ENCODE results near the gene OR2M4.
"Not testable (repeated sequence)": the region's sequence is repeated elsewhere in the genome, so short reads cannot be mapped to it uniquely, and the experiment has no call there.

OR2M4 gene, protein sequence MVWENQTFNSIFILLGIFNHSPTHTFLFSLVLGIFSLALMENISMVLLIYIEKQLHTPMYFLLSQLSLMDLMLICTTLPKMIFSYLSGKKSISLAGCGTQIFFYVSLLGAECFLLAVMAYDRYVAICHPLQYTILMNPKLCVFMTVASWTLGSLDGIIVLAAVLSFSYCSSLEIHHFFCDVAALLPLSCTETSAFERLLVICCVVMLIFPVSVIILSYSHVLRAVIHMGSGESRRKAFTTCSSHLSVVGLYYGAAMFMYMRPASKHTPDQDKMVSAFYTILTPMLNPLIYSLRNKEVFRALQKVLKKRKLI

DNA sequence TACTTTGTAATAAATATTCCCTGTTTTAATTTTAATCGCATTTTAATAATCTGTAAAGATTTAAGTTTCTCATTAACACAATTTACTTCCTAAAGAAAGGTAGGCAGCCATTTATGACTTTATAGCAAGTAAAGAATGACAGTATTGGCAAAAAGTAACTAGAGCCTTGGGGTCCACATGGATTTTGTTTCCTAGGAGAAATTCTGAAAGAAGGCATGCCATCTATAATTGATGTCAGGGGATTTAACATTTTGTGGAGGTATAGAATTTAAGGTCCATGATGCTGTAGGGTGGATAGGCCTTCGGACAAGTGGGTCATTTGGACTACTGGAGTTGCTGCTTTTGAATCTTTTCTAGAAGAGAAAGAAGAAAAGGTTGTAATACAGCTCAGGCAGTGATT lies at the start of gene OR2M4:
OR2M4 (plus strand) TSS at position 301 of the 400 bp plus-strand sequence. CDS start 7,512 bp downstream, outside the sequence.
- no peak for DNase-seq (ENCODE audit: low read depth)
- H3K4me3 ChIP-seq (ENCODE audit: low read depth, low read length), result no peak within 1 kb of the TSS

DNA sequence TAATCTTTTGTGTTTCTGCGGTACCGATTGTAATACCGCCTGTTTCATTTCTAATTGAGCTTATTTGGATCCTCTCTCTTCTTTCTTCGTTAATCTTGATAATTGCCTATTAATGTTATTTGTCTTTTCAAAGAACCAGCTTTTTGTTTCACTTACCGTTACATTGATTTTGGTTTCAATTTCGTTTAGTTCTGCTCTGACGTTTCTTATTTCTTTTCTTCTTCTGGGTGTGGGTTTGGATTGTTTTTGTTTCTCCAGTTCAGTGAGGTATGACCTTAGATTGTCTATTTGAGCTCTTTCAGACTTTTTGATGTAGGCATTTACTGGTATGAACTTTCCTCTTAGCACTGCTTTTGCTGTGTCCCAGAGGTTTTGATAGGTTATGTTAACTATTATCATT lies 47.2 kb upstream of the OR2M4 start:
- no peak for DNase-seq (ENCODE audit: low read depth)

GRCh38 chr1:248187363-248187762 lies 43.9 kb upstream of the OR2M4 start:
- no peak for DNase-seq (ENCODE audit: low read depth)
- no peak overlapping the region for H3K4me3 ChIP-seq (ENCODE audit: low read depth, low read length)

More for the DNA sequence above, 47.2 kb upstream of the OR2M4 start:
- no peak overlapping the region for H3K4me3 ChIP-seq (ENCODE audit: low read depth, low read length)

DNA sequence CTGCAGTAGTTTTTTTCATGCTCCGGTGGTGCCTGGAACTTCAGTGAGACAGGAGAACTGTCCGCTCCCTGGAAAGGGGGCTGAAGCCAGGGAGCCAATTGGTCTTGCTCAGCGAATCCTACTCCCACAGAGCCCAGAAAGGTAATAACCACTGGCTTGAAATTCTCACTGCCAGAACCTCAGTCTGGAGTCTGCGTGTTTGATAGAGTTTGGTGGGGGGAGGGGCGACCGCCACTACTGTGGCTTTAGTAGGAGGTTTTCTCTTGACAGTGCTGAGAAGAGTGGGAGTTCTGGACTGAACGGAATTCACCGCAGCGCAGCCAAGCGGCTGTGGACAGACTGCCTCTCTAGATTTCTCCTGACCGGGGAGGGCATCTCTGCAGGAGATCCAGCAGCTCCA lies 42.2 kb upstream of the OR2M4 start:
- no peak overlapping the region for H3K4me3 ChIP-seq (ENCODE audit: low read depth, low read length)
- DNase-seq (ENCODE audit: low read depth), result no peak

DNA sequence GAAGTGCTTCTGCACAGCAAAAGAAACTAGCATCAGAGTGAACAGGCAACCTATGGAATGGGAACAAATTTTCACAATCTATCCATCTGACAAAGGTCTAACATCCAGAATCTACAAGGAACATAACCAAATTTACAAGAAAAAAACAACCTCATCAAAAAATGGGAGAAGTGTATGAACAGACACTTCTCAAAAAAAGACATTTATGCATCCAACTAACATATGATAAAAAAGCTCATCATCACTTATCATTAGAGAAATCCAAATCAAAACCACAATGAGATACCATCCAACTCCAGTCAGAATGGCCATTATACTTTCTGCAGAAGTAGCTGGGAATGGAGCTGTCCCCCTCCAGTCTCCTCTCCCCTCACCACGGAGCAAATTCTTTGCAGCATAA lies 37.1 kb upstream of the OR2M4 start:
- no peak for DNase-seq (ENCODE audit: low read depth)
- no peak overlapping the region for H3K4me3 ChIP-seq (ENCODE audit: low read depth, low read length)

DNA sequence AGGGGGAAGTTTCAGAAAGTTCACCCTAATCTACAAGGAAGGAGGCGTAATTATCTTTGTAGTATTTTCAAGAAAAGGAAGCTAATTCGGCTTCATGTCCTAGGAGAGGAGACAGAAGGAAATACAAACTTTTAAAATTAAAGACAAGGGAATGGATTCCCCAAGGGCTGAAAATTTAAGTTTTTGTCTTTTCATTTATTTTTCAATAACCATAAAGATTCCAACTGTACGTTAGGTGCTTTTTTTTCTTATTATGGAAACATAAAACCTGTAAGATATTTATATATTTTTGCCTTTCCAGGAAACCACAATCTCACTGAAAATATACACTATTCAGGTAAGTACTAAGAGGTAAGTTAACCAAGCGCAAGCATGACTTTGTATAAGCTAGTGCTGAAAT lies 34.3 kb upstream of the OR2M4 start, which contains the start of gene OR2M3:
OR2M3 (plus strand) TSS at position 301 of the 400 bp plus-strand sequence. CDS start 5,803 bp downstream, outside the sequence.
- DNase-seq (ENCODE audit: low read depth), result no peak
- no peak within 1 kb of the TSS for H3K4me3 ChIP-seq (ENCODE audit: low read depth, low read length)

DNA sequence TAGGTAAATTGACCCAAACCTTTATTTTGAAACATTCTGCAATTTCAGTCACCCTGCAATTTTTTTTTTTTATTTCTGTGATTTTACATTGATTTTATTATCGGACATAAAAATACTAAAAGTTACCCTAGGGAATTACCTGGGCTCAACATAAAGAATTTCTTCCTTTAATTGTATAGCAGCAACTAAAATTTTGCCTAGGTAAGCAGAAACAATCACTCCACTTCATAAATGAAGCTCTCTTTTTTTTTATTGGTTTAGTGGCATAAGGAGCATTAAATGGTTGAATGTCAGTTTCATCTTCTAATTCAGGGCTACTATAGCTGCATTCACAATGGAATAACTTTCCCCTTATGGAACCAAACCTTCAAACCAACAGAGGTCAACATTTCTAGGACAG lies 15.3 kb upstream of the OR2M4 start:
- no peak overlapping the region for H3K4me3 ChIP-seq (ENCODE audit: low read depth, low read length)
- no peak for DNase-seq (ENCODE audit: low read depth)

DNA sequence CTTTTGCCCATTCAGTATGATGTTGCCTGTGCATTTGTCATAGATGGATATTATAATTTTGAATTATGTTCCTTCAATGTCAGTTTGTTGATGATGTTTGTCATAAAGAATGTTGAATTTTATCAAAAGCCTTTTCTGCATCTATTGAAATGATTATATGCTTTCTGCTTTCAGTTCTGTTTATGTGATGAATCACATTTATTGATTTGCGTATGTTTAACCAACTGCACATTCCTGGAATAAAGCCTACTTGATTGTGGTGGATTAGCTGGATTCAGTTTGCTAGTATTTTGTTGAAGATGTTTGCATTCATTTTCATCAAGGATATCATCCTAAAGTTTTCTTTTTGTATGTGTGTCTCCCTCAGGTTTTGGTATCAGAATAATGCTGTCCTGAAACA lies 5.7 kb upstream of the OR2M4 start:
- H3K4me3 ChIP-seq (ENCODE audit: low read depth, low read length), result no peak overlapping the region
- DNase-seq (ENCODE audit: low read depth), result no peak

DNA sequence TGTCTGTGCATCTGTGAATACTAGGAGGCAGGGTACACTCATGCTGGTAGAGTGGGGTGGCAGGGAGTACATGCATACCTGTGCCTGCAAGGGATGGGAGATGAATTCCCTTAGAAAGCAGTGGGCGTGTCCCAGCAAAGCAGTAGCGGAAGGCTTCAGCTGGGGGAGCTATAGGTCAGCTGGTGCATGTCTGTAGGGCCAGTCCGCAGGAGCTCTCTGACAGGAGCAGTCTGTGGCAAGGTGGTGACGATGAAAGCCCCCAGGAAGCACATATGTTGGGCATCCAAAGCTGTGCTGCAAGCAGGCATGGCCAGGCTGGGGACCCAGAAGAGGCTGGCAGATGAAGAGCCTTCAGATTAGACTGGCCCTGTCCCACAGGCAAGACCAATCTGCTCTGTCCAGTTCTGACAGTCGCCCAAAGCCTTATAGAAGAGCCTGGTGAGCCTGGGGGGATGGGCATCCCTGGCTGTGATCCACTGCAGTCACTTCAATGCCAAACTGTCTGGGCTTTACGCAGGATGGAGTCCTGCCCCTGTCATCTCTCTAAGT lies 1.8 kb upstream of the OR2M4 start:
- H3K4me3 ChIP-seq (ENCODE audit: low read depth, low read length), result no peak overlapping the region

DNA sequence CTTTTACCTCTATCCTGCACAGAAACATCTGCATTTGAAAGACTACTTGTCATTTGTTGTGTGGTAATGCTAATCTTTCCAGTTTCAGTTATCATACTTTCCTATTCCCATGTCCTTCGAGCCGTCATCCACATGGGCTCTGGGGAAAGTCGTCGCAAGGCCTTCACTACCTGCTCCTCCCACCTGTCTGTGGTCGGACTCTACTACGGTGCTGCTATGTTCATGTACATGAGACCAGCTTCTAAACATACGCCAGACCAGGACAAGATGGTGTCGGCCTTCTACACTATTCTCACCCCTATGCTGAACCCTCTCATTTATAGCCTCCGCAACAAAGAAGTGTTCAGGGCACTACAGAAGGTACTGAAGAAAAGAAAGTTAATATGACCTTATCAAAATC lies 8.3 kb downstream of the OR2M4 start:
- H3K4me3 ChIP-seq (ENCODE audit: low read depth, low read length), result no peak overlapping the region
- DNase-seq (ENCODE audit: low read depth), result no peak

More for the DNA sequence above, 1.8 kb upstream of the OR2M4 start:
- no peak for DNase-seq (ENCODE audit: low read depth)

DNA sequence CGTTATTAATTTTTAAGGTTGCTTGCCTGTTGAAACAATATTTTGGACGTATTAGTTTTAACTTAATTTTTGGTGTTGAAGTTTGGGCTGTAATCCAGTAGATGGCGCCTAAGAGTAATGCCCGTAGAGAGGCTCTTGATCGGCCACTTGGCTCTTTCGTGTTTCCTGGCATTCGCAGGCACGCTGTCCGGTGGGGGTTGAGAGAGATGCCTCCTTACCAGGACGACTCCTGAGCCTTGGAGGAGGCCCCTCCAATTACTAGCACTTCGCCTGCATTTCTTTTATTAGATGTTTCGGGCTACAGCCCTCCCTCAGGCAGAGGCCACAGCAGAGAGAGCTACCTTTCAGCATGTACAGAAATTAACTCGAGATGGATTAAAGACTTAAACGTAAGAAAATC lies 12.0 kb downstream of the OR2M4 start:
- no peak for DNase-seq (ENCODE audit: low read depth)
- H3K4me3 ChIP-seq (ENCODE audit: low read depth, low read length), result no peak overlapping the region

DNA sequence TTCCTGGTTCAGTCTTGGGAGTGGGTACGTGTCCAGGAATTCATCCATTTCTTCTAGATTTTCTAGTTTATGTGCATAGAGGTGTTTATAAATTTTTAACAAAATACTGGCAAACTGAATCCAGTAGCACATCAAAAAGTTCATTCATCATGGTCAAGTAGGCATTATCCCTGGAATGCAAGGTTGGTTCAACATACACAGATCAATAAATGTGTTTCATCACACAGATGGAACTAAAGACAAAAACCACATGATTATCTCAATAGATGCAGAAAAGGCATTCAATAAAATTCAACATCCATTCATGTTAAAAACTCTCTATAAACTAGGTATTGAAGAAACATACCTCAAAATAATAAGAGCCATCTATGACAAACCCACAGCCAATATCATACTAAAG lies 28.1 kb downstream of the OR2M4 start:
- not testable (repeated sequence) for DNase-seq (ENCODE audit: low read depth); H3K4me3 ChIP-seq (ENCODE audit: low read depth, low read length)

DNA sequence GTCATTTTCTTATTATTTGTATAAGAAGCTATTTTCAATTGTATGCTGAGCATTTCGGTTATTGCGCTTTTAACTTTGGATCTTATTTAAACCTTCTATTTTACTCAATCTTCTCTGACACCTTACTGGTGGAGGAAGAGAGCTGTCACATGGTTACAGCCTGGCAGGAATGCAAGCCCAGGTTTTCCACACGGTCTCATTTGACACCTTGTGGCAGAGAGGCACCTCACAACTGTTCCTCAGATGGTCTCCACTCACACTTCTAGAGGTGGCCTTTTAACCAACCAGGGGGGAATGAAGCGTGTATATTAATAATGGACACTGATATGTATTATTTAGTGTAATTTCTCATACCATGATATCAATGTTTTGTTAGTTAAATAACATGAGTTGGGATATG lies 37.0 kb downstream of the OR2M4 start:
- DNase-seq (ENCODE audit: low read depth), result no peak
- H3K4me3 ChIP-seq (ENCODE audit: low read depth, low read length), result no peak overlapping the region

GRCh38 chr1:248273225-248273624 lies 42.0 kb downstream of the OR2M4 start:
- H3K4me3 ChIP-seq (ENCODE audit: low read depth, low read length); DNase-seq (ENCODE audit: low read depth): not testable (repeated sequence)

- no peak for DNase-seq (ENCODE audit: low read depth)
- no peak within 1 kb of the TSS for H3K4me3 ChIP-seq (ENCODE audit: low read depth, low read length)
Observed at GRCh38 chr1:248277876-248278275, 46.7 kb downstream of the OR2M4 start, which contains the start of gene OR2T33. Gene OR2T33, minus strand, starts transcription at chr1:248277976. Its CDS starts 4,162 bp downstream, at chr1:248273814.

- no peak overlapping the region for H3K4me3 ChIP-seq (ENCODE audit: low read depth, low read length)
- DNase-seq (ENCODE audit: low read depth), result no peak
Observed at GRCh38 chr1:248288391-248288790, 57.2 kb downstream of the OR2M4 start.

Data from skeletal muscle cell (primary cell).